Measurements from ENCODE around the gene GRM1. TPM values are rescaled to one million over a fixed set of nuclear protein-coding genes. Genes with fewer than 3 reads are reported as not detected.
A peak's percentile ranks its signal among the peaks of the same experiment; 100 is the strongest.

The GRM1 gene
- total RNA-seq, 1 donor from 2014 or later = 0.05 TPM

- Histone ChIP-seq H3K27ac (ENCODE audit: low read depth, low read length) (peak overlapping the region; percentile 92), H3K4me2 (ENCODE audit: low read length) (peak overlapping the region; percentile 81), H4K20me1 (ENCODE audit: insufficient read depth, low read length) (no peaks in the 10 kb centered on the region), H3K79me2 (ENCODE audit: insufficient read depth, low read length) (no peaks in the 10 kb centered on the region), H3K4me3 (ENCODE audit: insufficient read depth, low read depth, low read length) (peak overlapping the region; percentile 43), H3K9ac (ENCODE audit: low read length) (peak overlapping the region; percentile 79), H3K36me3 (ENCODE audit: insufficient read depth, low read length) (no peaks in the 10 kb centered on the region), H3K9me3 (ENCODE audit: insufficient read depth, low read depth, low read length) (no peaks in the 10 kb centered on the region), H3K27me3 (ENCODE audit: insufficient read depth, low read length) (peaks cover 6% of the 10 kb centered on the region), H3K4me1 (ENCODE audit: insufficient read depth, low read length) (peaks cover 21% of the 10 kb centered on the region), H2AFZ (ENCODE audit: low read depth, low read length) (peak overlapping the region; percentile 12)
- TF ChIP-seq CTCF (IDR thresholded peaks at IDR 0.05; ENCODE audit: insufficient read depth, low read depth, low read length) (no peak), EZH2 (IDR thresholded peaks at IDR 0.05; ENCODE audit: insufficient read depth, low read length) (no peak)
- no peaks in the 10 kb centered on the region for H3K27me3 Mint-ChIP-seq (ENCODE audit: low read depth, unreplicated experiment)
- no peak overlapping the region for H3K4me3 Mint-ChIP-seq (ENCODE audit: unreplicated experiment)
- H3K27ac Mint-ChIP-seq (ENCODE audit: unreplicated experiment) = no peak overlapping the region
- H3K36me3 Mint-ChIP-seq (ENCODE audit: low read depth, unreplicated experiment) = no peaks in the 10 kb centered on the region
- H3K9me3 Mint-ChIP-seq (ENCODE audit: unreplicated experiment) = no peaks in the 10 kb centered on the region
- DNase-seq (ENCODE audit: low read depth) (peak; percentile 98), FAIRE-seq (peak; percentile 97)
- H3K4me1 Mint-ChIP-seq (ENCODE audit: low read depth, unreplicated experiment) = peaks cover 16% of the 10 kb centered on the region
Observed at GRCh38 chr6:146357578-146358430, 328.9 kb downstream of the GRM1 start.

GRCh38 chr6:146358431-146359046 is 329.7 kb downstream of the GRM1 start:
- DNase-seq (ENCODE audit: low read depth) = peak; percentile 71
- peaks cover 21% of the 10 kb centered on the region for H3K4me1 ChIP-seq (ENCODE audit: insufficient read depth, low read length)
- H3K4me3 ChIP-seq (ENCODE audit: insufficient read depth, low read depth, low read length) = peak overlapping the region; percentile 43
- peaks cover 6% of the 10 kb centered on the region for H3K27me3 ChIP-seq (ENCODE audit: insufficient read depth, low read length)
- no peaks in the 10 kb centered on the region for H3K79me2 ChIP-seq (ENCODE audit: insufficient read depth, low read length)
- Mint-ChIP-seq H3K36me3 (ENCODE audit: low read depth, unreplicated experiment) (no peaks in the 10 kb centered on the region), H3K27me3 (ENCODE audit: low read depth, unreplicated experiment) (no peaks in the 10 kb centered on the region), H3K27ac (ENCODE audit: unreplicated experiment) (peak overlapping the region; percentile 66), H3K4me3 (ENCODE audit: unreplicated experiment) (no peak overlapping the region), H3K4me1 (ENCODE audit: low read depth, unreplicated experiment) (peaks cover 16% of the 10 kb centered on the region), H3K9me3 (ENCODE audit: unreplicated experiment) (no peaks in the 10 kb centered on the region)
- peak overlapping the region; percentile 12 for H2AFZ ChIP-seq (ENCODE audit: low read depth, low read length)
- H3K9me3 ChIP-seq (ENCODE audit: insufficient read depth, low read depth, low read length) = no peaks in the 10 kb centered on the region
- peak overlapping the region; percentile 79 for H3K9ac ChIP-seq (ENCODE audit: low read length)
- peak; percentile 67 for FAIRE-seq
- peak overlapping the region; percentile 81 for H3K4me2 ChIP-seq (ENCODE audit: low read length)
- no peak for TF ChIP-seq EZH2 (IDR thresholded peaks at IDR 0.05; ENCODE audit: insufficient read depth, low read length)
- TF ChIP-seq CTCF (IDR thresholded peaks at IDR 0.05; ENCODE audit: insufficient read depth, low read depth, low read length) = no peak
- H3K27ac ChIP-seq (ENCODE audit: low read depth, low read length) = peak overlapping the region; percentile 92
- no peaks in the 10 kb centered on the region for H3K36me3 ChIP-seq (ENCODE audit: insufficient read depth, low read length)
- no peaks in the 10 kb centered on the region for H4K20me1 ChIP-seq (ENCODE audit: insufficient read depth, low read length)

All from astrocyte (in vitro differentiated cells and primary cell).